ENCODE data around the gene HAUS7. TPM values are rescaled to one million over a fixed set of nuclear protein-coding genes. Genes with fewer than 3 reads are reported as not detected.

HAUS7 gene
- total and polyA plus RNA-seq, 2 of the 8 experiments (the other 6 are each of a cell fraction or from before 2014, with no cell fraction given) = 45.4 to 54.0 TPM

- H4K91ac ChIP-seq (replicated peaks; ENCODE audit: insufficient read length, low read length) = no peak overlapping the region
- H2AFZ ChIP-seq (ENCODE audit: low read length) = no peak overlapping the region
- ChIA-PET POLR2A (ENCODE audit: partially characterized antibody) (no interaction called here), CTCF (ENCODE audit: partially characterized antibody) (no interaction called here)
- no peaks in the 10 kb centered on the region for H3K79me1 ChIP-seq (ENCODE audit: low read depth, low read length)
- H3K4me1 ChIP-seq (replicated peaks in 1 of 4; ENCODE audit: control insufficient read depth in 3 of 4, insufficient read depth in 4 of 4, low read length in 3 of 4) = no peaks in the 10 kb centered on the region
- H4K20me1 ChIP-seq (replicated peaks in 1 of 2; ENCODE audit: control insufficient read depth in 1 of 2, insufficient read depth in 2 of 2, low read length in 2 of 2) = no peaks in the 10 kb centered on the region
- no peak overlapping the region for H3K14ac ChIP-seq (ENCODE audit: insufficient read length)
- no peak overlapping the region for H3K4me2 ChIP-seq (ENCODE audit: insufficient read depth in 1 of 2, low read depth in 2 of 2, low read length in 2 of 2)
- no peaks in the 10 kb centered on the region for H3K27me3 ChIP-seq (replicated peaks in 1 of 4; ENCODE audit: control insufficient read depth in 3 of 4, extremely low read depth in 1 of 4, insufficient read depth in 3 of 4, low read length in 3 of 4)
- no peak overlapping the region for H3K4me3 ChIP-seq (ENCODE audit: extremely low read depth in 1 of 4, insufficient read depth in 2 of 4, low read depth in 3 of 4, low read length in 4 of 4)
- WGBS, 2 experiments (ENCODE audit: extremely low coverage in 1 of 2, insufficient coverage in 1 of 2, insufficient read length in 1 of 2, insufficient replicate concordance in 2 of 2, low coverage in 1 of 2, low lambda C conversion rate in 2 of 2, missing lambda C conversion rate in 1 of 2) = 90% methylated on average over 8 of the region's 8 CpGs; no CpG with 5 or more reads in 1 of the 2 experiments
- no peak overlapping the region for H3K18ac ChIP-seq (ENCODE audit: extremely low read depth, low read length)
- no peak overlapping the region for H2BK120ac ChIP-seq (replicated peaks; ENCODE audit: low read depth, low read length)
- FAIRE-seq (no peak), DNase-seq (ENCODE audit: low read depth in 1 of 2, low spot score in 2 of 2) (no peak)
- H3K9ac ChIP-seq (replicated peaks in 1 of 4; ENCODE audit: extremely low read depth in 1 of 4, low read depth in 3 of 4, low read length in 3 of 4) = no peak overlapping the region
- no peaks in the 10 kb centered on the region; a peak in 1 of 8 replicates for H3K36me3 ChIP-seq (ENCODE audit: control insufficient read depth in 2 of 4, insufficient read depth in 4 of 4, low read length in 3 of 4)
- no peak overlapping the region for H2BK15ac ChIP-seq (ENCODE audit: low read length)
- no peak overlapping the region for H2BK5ac ChIP-seq (ENCODE audit: low read depth, low read length)
- no peak overlapping the region for H3K23ac ChIP-seq (ENCODE audit: insufficient read length)
- no peak overlapping the region for H2BK20ac ChIP-seq (ENCODE audit: low read length)
- no peak overlapping the region for H2AK5ac ChIP-seq (ENCODE audit: low read depth, low read length)
- no peaks in the 10 kb centered on the region for H3K79me2 ChIP-seq (ENCODE audit: control insufficient read depth in 1 of 2, insufficient read depth in 2 of 2, low read length in 2 of 2)
- no peak overlapping the region for H4K8ac ChIP-seq (ENCODE audit: extremely low read depth, insufficient read depth, low read length)
- H4K5ac ChIP-seq (ENCODE audit: insufficient read length, low read depth, low read length) = no peak overlapping the region
- no peak overlapping the region for H3K27ac ChIP-seq (ENCODE audit: low read depth, low read length)
- no peak overlapping the region for H2BK12ac ChIP-seq (ENCODE audit: low read depth, low read length)
- no peak overlapping the region for H3K56ac ChIP-seq (replicated peaks; ENCODE audit: insufficient read length, low read depth, low read length)
- no peaks in the 10 kb centered on the region for H3K9me3 ChIP-seq (ENCODE audit: insufficient read depth in 2 of 2, low read depth in 1 of 2, low read length in 1 of 2)
- no peak overlapping the region for H3K4ac ChIP-seq (replicated peaks; ENCODE audit: insufficient read length, low read depth, low read length)
- H3K23me2 ChIP-seq (ENCODE audit: low read depth, low read length) = no peaks in the 10 kb centered on the region
- TF ChIP-seq POLR2AphosphoS5 (IDR thresholded peaks at IDR 0.05; ENCODE audit: low read depth, low read length) (no peak), EGR1 (IDR thresholded peaks at IDR 0.05; ENCODE audit: borderline replicate concordance, low read depth, low read length) (no peak), PHF8 (conservative IDR thresholded peaks at IDR 0.05; ENCODE audit: low read depth, low read length) (no peak), BACH1 (IDR thresholded peaks at IDR 0.05; ENCODE audit: low read length) (no peak), JUND (IDR thresholded peaks at IDR 0.05; ENCODE audit: low read length) (no peak), POLR2A (IDR thresholded peaks at IDR 0.05; ENCODE audit: control extremely low read depth in 1 of 2, low read depth in 2 of 2, low read length in 2 of 2) (no peak), JUN (IDR thresholded peaks at IDR 0.05; ENCODE audit: low read depth, low read length) (no peak), TAF1 (IDR thresholded peaks at IDR 0.05; ENCODE audit: low read depth, low read length) (no peak), SP1 (IDR thresholded peaks at IDR 0.05; ENCODE audit: low read depth, low read length) (no peak), KDM1A (IDR thresholded peaks at IDR 0.05; ENCODE audit: borderline replicate concordance, low read length) (no peak), RBBP5 (IDR thresholded peaks at IDR 0.05; ENCODE audit: borderline replicate concordance, low read depth, low read length) (no peak), RAD21 (IDR thresholded peaks at IDR 0.05 in 1 of 2, conservative IDR thresholded peaks at IDR 0.05 in 1 of 2; ENCODE audit: low read depth in 2 of 2, low read length in 2 of 2) (no peak), SIX5 (IDR thresholded peaks at IDR 0.05; ENCODE audit: low read depth, low read length) (no peak), POU5F1 (IDR thresholded peaks at IDR 0.05; ENCODE audit: low read depth, low read length) (no peak), TCF12 (IDR thresholded peaks at IDR 0.05; ENCODE audit: low read depth, low read length) (no peak), GTF2F1 (IDR thresholded peaks at IDR 0.05; ENCODE audit: borderline replicate concordance, low read depth, low read length) (no peak), BCL11A (IDR thresholded peaks at IDR 0.05; ENCODE audit: low read depth in 2 of 2, low read length in 2 of 2) (no peak)
Measured at GRCh38 chrX:153447581-153447960, 22.8 kb downstream of the HAUS7 start.
